Panc1 (cell line): Measurements from ENCODE around the gene HBB.

Experiments used
- CTCF ChIP-seq: fragments of 450-650 bp; IDR thresholded peaks from 2 replicates; pipeline ENCODE4 v1.5.1; 2017; ENCODE audit warnings: mild to moderate bottlenecking
- POLR2AphosphoS5 ChIP-seq: IDR thresholded peaks from 2 replicates; pipeline ENCODE4 v1.6.1; 2012; ENCODE audit warnings: mild to moderate bottlenecking, low read depth, low read length, moderate library complexity
- SIN3A ChIP-seq: IDR thresholded peaks from 2 replicates; pipeline ENCODE4 v1.6.1; 2012; ENCODE audit warnings: low read depth, mild to moderate bottlenecking, low read length, moderate library complexity, borderline replicate concordance; ENCODE audit not compliant: insufficient read depth

GRCh38 chr11:5223686-5224085 lies 3.2 kb downstream of the HBB start:
- TF ChIP-seq CTCF (no peak), SIN3A (no peak), POLR2AphosphoS5 (no peak)
